ENCODE measurements around the gene MIR17HG.

DNA sequence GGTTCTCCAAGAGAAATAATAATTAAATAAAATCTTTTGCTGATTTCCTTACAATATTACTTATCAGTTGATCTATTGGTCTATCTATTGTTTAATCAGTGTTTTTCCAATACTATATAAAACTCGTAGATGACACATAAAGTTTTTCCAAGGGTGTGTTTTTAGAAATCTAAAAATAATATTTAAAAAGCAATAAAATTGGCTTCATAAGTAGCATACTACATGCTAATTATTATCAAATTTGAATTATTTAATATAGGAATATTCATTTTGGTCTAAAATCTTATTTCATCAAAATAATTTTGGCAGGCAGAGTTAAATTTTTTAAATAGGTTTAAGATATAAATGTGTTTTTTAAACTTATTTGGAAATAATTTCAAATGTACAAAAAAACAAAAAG is 49.4 kb upstream of the MIR17HG start:
- TF ChIP-seq, protein P1, sequence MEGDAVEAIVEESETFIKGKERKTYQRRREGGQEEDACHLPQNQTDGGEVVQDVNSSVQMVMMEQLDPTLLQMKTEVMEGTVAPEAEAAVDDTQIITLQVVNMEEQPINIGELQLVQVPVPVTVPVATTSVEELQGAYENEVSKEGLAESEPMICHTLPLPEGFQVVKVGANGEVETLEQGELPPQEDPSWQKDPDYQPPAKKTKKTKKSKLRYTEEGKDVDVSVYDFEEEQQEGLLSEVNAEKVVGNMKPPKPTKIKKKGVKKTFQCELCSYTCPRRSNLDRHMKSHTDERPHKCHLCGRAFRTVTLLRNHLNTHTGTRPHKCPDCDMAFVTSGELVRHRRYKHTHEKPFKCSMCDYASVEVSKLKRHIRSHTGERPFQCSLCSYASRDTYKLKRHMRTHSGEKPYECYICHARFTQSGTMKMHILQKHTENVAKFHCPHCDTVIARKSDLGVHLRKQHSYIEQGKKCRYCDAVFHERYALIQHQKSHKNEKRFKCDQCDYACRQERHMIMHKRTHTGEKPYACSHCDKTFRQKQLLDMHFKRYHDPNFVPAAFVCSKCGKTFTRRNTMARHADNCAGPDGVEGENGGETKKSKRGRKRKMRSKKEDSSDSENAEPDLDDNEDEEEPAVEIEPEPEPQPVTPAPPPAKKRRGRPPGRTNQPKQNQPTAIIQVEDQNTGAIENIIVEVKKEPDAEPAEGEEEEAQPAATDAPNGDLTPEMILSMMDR (conservative IDR thresholded peaks at IDR 0.05; ENCODE audit: low read depth, low read length) = no peak
- TF ChIP-seq EZH2phosphoT487 (IDR thresholded peaks at IDR 0.05; ENCODE audit: borderline replicate concordance, low read length) = no peak
